ENCODE data around the gene FAM20A.

The FAM20A gene

DNA sequence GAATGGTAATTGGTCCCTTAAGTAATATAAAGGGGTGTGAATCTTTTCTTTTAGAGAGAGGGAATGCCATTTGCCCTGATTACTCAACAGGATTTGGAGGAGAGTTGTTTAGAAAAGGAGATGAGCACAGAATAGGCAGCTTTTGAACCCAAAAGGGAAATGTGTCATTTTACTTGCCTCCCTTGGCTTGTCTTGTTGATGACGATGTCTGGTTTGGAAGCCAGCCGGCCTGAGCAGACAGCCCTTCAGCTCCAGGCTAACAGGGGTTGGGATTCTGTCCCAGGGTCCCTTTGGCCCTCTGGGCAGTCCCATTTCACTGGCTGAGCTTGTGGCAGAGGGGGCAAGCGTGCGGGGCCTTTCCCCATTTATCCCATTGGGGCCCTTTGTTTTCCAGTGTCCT is 111.2 kb downstream of the FAM20A start:
- DNase-seq, result no peak

All from stimulated activated CD4-positive, alpha-beta T cell treated with anti-CD3 and anti-CD28 coated beads, Interleukin-12 subunit alpha, Interleukin-12 subunit beta, amount 100 ng/mL, for 4 hours (primary cell).